ENCODE measurements around the gene CCDC142.
"Not testable (repeated sequence)": the region's sequence is repeated elsewhere in the genome, so short reads cannot be mapped to it uniquely, and the experiment has no call there.

The CCDC142 gene

DNA sequence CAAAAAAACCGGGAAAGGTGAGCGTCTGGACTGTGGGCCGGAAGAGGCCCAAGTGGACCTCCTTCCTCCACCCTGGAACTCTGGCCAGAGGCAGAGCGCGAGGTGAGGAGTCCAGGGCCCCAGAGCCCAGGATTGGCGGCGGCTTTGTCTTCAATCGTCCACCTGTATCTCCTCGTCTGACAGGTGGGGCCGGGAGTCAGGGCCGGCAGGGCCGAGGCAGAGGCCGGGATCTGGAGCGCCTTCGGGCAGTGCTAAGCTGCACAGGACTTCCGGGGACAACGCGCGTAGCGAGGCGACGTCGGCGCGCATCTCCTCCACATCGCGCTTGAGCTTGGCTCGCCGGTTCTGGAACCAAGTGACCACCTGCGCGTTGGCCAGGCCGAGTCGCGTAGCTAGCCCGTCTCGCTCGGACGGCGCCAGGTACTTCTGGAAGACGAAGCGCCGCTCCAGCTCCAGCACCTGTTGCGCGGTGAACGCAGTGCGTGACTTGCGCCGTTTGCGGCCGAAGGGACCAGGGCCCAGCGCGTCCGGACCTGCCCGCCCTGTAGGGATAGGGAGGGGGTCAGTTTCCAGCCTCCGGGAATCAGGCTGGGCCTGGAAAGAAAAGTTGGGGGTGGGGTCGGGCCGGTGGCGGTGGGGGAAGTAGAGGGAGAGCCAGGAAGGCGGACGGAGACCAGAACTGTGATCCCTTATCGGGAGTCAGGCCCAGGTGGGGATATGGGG, 15.1 kb upstream of the CCDC142 start:
- peak; percentile 56 for DNase-seq

DNA sequence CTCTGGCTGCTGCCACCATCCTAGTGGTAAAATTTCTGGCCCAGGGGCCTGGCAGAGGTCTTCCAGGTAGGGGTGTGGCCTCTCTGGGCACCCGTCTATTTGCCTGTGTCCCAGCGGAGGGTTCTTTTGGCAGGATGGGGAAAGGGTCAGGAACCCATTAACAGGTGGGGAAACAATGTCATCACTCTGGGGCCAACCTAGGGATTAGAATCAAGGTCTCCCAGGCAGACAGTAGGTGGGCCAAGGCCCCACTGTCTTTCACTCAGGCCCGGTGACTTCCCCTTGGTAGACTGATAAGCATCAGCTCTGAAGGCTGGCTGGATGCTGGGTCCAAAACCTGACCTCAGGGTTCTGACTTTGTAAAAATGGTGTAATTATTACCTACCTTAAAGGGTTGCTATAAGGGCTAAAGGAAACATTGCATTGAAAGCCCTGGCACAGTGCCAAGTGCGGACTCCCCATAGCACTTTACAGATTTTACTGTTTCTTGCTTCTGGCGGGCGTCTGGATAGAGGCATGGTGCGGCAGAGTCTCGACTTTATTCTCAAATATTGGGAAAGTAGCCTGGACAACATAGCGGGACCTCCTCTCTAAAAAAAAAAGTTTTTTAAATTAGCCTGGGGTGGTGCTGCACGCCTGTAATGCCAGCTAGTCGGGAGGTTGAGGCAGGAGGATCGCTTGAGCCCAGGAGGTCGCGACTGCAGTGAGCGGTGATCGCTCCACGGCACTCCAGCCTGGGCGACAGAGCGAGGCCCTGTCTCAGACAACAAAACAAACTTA, 14.4 kb upstream of the CCDC142 start:
- DNase-seq: no peak

DNA sequence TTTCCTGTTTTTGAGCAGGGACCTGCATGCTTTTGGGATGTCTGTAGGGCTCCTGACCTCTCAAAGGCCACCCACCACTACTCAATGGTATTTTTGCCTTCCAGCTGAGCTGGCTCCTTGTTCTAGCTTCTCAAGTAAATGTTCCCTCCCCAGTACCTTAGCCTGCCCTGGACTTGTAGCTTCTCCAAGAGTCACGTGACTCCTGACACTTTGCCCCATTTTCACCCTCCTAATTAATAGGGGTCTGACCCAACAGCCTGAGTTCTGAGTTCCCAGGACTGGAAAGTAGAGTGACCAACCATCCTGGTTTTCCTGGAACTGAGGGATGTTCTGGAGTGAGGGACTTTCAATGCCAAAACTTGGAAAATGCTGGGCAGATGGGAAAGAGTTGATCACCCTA, 12.6 kb upstream of the CCDC142 start:
- DNase-seq: no peak

DNA sequence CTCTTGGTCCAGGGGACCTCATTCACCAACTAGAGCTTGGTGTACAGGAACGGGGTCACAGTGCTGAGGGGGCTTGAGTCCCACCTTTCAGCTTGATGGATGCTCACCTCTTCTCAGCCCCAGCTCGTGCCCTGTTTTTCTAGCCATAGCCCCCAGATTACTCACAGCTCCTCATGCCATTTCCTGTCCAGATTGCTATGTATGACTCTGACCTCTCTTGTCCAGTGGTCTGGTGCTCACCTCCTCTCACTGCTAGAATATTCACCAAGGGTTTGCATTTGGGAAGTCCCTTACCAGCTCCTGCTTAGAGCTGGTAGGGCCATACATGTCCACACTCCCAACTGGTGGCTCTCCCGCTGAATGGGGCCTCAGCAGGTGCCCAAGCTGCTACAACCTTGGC, 10.7 kb upstream of the CCDC142 start:
- DNase-seq: no peak

DNA sequence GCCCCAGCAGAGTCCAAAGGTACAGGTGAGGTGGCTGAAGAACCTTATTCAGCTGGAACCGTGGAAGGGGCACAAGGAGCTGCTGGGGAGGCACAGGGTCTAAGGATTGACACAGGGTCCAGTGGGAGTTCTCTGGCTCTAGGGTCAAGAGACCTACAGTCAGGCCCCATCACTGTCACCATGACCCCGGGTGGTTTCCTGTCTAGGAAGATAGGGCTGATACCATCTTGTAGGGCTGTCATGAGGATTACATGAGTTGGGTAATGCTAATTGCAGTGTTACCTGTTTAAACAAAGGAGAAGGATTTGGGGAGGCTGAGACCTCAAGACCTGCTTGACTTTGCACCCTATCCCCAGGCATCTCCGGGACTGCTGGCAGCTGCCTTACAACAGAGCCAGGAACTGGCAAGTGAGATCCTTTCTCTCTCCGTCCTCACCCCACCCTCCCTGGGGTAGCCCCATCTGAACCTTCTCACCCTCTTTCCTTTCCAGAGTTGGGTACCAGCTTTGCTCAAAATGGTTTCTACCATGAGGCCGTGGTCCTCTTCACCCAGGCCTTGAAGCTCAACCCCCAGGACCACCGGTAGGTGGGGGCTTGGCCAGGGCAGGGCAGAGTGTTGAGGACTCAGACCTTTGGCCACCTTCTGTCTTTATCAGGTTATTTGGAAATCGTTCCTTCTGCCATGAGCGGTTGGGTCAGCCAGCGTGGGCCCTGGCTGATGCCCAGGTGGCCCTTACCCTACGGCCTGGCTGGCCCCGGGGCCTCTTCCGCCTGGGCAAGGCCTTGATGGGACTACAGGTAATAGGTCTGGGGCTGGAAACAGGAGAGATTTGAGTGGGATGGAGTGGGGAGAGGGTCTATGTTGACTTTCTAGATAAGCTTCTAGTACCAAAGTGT, 9.1 kb upstream of the CCDC142 start:
- no peak for DNase-seq

DNA sequence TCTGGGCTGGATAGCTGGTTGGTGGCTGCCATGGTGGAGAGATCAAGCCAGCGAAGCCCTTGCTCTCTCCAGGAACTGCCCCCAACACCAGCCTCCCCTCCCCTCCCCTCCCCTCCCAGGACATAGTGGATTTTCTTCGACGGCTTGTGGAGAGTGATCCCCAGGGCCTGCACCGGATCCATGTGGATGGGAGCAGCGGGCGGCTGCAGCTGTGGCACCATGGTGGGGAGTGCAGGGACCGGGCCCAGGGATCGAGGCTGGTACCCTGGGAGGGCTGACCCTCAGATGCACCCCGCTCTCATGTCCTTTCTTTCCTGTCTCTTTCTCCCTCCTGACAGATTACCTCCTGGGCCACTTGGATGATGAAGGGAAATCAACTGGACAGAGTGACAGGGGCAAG, 7.1 kb upstream of the CCDC142 start:
- no peak for DNase-seq

DNA sequence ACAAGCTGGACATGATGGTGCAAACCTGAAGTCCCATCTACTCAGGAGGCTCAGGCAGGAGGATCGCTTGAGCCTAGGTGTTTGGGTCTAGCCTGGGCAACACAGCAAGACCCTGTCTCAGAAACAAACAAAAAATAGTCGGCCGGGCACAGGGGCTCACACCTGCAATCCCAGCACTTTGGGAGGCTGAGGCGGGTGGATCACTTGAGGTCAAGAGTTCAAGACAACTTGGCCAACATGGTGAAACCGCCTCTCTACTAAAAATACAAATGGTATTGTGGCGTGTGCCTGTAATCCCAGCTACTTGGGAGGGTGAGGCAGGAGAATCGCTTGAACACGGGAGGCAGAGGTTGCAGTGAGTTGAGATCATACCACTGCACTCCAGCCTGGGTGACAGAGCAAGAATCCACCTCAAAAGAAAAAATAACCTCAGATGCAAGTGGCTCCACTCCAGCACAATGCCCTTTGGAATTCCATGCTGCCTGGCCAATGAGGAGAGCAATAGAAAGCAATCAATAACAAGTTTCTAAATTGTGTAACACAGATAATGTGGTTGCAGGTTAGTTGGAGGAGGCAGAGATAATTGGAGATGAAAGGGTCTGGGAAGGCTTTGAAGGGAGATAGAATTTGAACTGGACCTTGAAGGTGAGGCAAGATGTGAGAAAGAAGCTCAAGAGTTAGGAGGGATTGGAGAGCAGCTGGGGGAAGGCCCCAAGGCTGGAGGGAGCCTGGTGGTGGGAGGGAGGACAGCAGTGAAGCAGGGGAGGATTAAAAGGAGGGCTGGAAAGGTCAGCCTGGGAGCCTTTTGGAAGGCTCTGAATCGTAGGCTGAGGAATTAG, 6.1 kb upstream of the CCDC142 start:
- no peak for DNase-seq

DNA sequence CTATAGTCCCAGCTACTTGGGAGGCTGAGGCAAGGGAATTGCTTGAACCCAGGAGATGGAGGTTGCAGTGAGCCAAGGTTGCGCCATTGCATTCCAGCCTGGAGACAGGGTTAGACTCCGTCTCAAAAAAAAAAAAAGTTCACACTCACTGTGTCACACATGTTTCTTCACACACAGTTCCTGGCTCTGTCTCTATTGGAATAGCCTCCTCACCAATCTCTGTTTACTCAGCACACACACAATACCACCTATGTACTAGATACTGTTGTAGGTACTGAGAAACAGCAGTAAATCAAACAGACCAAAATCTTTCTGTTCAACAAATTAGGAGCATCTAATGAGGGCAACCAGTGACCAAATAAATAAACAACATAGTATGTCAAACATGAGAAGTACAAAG, 3.3 kb upstream of the CCDC142 start:
- no peak for DNase-seq

DNA sequence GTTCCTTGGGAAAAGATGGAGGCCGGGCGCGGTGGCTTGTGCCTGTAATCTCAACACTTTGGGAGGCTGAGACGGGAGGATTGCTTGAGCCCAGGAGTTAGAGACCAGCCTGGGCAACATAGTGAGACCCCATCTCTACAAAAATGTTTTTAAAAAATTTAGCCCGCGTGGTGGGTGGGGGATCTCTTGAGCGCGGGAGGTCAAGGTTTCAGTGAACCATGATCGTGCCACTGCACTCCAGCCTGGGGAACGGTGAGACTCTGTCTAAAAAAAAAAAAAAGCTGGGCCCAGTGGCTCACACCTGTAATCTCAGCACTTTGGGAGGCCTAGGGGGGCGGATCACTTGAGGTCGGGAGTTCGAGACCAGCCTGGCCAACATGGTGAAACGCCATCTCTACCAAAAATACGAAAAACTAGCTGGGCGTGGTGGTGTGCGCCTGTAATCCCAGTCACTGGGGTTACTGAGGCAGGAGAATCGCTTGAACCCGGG, 922 bp upstream of the CCDC142 start:
- DNase-seq: not testable (repeated sequence)

DNA sequence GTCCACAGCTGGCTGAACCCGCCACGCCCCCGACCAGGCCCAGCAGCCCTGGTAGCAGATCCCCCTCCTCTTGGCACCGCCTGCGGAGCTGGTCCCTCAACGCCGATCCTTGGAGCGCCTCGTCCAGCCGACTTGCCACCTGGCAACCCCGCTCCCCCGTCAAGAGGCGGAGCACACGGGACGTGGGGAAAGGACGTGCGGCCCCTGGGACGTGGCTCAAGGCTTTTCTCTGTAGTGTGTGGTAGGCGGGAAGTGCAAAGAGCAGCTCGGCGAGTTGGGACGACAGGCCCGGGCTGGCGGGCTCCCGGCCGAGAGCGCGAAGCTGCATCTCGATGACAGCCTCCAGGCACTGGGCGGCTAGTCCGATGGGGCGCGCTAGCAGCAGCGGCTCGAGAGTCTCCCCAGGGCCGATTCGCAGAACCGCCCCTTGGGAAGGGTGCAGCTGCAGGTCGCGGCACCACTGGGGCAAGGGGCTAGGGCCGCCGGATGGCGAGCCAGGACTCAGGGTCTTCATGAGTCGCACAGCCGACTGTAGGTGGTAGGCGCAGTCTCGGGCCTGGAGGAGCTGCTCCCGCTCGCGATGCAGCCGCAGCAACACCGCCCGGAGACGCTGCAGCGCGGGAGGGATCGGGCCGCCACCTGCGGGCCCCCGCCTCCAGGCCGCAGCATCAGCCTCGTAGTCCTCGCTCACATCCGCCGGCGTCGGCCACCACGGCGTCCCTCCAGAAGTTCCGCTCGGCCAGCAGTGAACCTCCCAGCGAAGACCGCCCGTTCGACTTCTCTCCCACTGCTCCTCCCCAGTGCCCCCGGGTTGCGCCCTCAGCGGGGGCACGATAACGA, 617 bp downstream of the CCDC142 start:
- DNase-seq: peak; percentile 71

DNA sequence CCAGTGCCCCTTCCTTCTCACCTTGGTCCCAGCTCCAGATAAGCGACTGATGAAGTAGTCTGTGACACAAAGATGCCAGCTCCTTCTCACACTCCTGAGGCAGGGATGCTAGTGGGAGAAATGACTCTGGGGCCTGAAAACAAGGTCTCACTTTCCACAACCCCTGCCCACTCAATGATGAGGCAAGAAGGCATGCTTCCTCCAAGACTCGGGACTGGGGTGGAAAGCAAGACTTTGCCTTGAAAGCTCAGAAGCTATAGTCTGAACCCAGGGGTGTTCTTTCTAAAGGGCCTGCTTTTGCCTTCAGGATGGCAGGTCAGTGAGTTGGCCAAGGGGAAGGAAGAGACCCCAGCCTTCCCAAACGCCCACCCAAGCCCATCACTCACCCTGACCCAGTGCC, 1.4 kb downstream of the CCDC142 start:
- DNase-seq: no peak

DNA sequence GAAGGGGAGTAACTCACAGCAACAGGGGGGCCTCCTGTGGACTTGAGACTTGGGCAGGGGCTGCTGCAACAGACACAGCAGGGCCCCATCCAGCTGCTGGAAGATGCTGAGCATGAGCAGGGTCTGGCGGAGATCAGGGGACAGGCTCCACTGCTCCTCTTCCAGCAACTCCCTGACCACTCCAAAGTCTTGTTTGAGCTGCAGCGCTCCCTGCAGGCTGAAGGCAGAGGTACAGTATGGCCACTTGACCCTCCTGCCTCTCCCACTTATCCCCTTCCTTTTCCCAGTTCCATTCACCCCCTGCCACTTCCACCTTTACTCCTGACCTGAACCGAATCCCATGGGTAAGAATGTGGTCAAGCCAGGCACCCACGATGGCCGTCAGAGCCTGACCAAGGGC, 7.9 kb downstream of the CCDC142 start:
- DNase-seq: no peak

DNA sequence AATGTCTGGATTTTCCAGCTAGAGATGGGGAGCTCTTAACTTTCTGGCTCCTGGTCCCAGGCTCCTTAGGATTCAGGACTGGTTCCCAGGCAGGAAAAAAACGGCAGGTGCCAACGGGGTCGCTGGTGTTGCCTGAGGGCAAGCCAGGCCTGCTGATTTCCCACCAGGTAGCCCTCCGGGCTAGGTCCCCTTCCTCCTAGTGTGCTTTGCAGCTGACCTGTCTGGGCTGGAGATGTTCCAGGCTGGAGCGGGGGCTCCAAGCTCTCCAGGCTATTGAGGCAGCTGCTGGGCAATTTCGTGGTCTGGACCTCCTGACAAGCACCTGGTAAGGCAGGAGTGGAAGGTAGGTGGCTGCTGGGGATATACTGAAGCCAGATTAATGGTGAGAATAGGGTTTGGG, 8.3 kb downstream of the CCDC142 start:
- no peak for DNase-seq

DNA sequence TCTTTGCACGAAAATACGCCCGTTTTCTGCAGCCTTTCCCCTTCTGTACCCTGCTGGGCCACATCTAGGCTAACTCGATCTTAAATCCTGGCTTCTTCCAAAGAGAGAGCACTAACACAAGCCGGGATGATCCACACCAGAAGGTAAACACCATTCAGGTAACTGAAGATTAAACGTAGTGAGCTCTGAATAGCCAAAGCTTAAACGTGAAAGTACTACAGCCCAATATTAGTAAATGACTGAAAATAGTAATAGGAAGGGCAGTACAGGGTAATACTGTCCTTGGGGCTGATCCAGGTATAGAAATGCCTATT, 9.9 kb downstream of the CCDC142 start:
- DNase-seq: no peak

DNA sequence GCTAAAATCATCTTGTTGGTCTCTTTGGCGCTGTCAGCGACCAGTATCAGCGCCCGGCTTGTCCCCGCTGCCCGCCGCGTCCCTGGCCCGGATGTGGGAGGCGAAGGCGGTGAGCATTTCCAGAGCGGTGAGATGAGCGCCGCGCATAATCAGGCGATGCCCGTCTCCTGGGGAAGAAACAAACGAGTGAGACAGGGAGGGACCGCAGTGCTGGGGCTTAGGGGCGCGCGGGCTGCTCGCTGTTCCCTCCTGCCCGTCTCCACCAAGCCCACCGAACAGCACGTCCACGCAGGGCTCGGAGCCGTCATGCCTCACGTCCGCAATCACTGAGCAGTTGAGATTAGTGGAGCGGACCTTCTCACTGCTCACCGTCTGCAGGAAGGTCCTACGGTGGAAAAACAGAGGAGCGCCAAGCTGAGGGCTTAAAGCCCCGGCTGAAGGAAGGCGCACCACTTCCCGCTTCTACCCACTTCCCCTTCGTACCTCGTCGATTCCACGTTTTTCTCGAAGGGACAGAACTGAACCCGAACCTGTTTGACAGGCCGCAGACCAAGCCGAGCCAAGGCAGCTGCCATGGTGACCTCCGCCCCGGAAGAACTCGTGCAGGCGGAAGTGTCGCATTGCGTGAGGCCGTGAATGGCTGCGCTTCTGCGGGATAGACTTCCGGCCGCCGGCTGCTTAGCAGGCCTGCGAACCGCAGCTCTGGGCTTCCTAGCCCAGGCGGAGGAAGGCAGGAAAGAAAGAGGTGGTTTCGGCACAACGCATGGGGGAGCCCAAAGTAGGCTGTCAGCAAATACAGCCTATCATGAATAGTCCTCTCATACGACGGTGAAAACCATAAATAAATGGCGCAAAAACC, 10.5 kb downstream of the CCDC142 start, which contains the start of gene MRPL53:
Gene MRPL53, minus strand, starts transcription at position 595 of the 859 bp plus-strand sequence. Its CDS starts 20 bp downstream, at position 575.
- peak; percentile 98 for DNase-seq

DNA sequence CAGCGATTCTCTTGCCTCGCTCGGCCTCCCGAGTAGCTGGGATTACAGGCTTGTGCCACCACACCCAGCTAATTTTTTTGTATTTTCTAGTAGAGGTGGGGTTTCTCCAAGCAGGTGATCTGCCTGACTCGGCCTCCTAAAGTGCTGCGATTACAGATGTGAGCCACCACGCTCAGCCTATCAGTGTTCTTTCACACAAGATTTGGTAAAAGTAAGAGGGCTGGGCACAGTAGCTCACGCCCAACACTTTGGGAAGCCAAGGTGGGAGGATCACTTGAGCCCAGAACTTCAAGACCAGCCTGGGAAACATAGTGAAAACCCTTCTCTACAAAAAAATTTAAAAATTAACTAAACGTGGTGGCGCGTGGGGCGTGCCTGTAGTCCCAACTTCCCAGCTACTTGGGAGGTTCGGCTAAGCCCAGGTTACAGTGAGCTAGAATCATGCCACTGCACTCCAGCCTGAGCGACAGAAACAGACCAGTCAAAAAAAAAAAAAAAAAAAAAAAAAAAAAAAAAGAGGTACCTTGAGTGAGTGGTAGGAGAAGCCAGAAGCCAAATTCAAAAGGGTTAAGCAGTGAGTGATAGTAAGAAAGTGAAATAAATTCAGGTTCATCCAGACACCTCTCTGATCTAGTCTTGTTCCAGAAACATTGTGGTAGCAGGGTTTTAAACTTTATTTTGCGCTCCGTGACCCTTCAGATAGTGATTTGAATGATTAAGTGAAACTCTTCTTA, 11.3 kb downstream of the CCDC142 start:
- no peak for DNase-seq

DNA sequence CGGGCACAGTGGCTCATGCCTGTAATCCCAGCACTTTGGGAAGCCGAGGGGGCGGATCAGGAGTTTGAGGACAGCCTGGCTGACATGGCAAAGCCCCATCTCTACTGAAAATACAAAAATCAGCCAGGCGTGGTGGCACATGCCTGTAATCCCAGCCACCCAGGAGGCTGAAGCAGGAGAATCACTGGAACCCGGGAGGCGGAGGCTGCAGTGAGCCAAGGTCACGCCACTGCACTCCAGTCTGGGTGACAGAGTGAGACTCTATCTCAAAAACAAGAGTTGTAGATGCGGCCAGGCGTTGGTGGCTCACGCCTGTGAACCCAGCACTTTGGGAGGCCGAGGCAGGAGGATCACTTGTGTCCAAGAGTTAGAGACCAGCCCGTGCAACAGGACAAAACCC, 12.1 kb downstream of the CCDC142 start:
- not testable (repeated sequence) for DNase-seq

DNA sequence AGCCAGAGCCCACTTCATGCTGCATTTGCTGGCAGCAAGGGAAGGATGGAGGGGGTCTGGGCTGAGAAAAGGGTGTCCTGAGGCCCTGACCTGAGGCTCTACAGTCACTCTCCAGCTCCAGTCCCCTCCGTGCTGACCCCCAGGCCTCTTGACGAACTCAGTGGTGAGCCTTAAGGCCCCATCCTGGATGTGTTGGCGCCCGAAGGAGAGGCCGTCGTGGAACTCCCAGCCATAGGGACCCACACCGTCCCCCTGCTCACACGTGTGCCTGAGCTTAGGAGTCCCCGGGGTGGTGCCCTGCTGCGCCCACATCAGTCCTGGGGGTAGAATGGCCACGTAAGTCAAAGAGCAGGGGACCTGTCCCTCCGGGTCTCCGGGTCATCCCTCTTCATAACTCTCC, 18.4 kb downstream of the CCDC142 start:
- DNase-seq: no peak

DNA sequence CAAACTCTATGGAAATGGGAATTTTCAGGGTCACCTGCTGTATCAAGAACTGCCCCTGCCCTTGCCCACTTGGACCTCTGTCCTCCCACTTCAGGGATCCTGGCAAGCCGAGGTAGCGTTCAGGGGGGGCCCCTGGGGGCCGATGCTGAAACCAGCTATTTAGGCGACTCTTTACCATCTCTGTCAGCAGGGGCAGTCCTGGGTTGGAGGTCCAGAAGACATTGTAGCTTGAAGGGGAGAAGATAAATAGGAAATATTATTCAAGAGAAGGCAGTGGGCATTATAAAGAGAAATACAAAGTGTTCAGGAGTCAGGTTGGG, 20.1 kb downstream of the CCDC142 start:
- no peak for DNase-seq

Measured in activated CD4-positive, CD25-positive, alpha-beta regulatory T cell treated with anti-CD3 and anti-CD28 coated beads, Interleukin-2, amount 50 U/mL, for 72 hours (primary cell).